Measurements from ENCODE around the gene CDK5R2. TPM values are rescaled to one million over a fixed set of nuclear protein-coding genes. Genes with fewer than 3 reads are reported as not detected.

The CDK5R2 gene
- total RNA-seq, 2 experiments from 2014 or later, result not detected

DNA sequence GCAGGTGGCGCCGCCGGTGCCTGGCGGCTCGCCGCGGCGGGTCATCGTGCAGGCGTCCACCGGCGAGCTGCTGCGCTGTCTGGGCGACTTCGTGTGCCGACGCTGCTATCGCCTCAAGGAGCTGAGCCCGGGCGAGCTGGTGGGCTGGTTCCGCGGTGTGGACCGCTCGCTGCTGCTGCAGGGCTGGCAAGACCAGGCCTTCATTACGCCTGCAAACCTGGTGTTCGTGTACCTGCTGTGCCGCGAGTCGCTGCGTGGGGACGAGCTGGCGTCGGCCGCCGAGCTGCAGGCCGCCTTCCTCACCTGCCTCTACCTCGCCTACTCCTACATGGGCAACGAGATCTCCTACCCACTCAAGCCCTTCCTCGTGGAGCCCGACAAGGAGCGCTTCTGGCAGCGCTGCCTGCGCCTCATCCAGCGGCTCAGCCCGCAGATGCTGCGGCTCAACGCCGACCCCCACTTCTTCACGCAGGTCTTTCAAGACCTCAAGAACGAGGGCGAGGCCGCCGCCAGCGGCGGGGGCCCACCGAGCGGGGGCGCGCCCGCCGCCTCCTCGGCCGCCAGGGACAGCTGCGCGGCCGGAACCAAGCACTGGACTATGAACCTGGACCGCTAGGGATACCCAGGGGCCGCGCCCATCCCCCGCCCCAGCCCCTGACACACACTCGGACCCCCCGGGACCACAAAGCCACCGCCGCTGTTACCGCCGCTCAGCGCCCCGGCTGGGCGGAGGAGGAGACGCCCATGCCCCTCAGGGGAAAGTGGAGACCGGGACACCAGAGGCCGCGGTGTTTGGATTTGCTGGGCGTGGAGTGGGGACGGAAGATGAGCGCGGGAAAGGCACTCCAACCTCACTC is 1.1 kb downstream of the CDK5R2 start:
- CTCF ChIA-PET, result interaction anchor here (2.1 kb wide), 1 partner anchor 62 kb away, joined by 6 read pairs; no protein-coding TSS in a partner anchor
- POLR2A ChIA-PET, result no interaction called here

DNA sequence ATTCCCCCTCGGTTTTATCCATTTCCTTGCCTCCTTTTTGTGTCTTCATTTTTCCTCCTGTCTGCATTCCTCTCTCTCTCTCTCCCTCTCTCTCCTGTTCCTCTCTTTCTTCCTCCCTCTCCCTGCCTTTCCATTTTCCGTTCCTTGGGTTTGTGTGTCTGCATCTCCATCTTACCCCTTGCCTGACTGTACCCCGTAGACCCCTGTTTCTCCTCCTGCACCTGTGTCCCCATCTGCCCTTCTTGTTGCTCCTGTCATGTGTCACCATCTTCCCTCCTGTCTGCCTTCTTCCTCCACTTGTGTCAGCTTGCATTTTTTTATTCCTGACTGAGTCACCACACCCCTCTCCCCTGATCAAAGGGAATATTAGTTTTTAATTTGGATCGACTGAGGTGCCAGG is 1.8 kb downstream of the CDK5R2 start:
- ChIA-PET CTCF (interaction anchor here (0.8 kb wide), 1 partner anchor 85 kb away, joined by 4 read pairs; no protein-coding TSS in a partner anchor), POLR2A (no interaction called here)

DNA sequence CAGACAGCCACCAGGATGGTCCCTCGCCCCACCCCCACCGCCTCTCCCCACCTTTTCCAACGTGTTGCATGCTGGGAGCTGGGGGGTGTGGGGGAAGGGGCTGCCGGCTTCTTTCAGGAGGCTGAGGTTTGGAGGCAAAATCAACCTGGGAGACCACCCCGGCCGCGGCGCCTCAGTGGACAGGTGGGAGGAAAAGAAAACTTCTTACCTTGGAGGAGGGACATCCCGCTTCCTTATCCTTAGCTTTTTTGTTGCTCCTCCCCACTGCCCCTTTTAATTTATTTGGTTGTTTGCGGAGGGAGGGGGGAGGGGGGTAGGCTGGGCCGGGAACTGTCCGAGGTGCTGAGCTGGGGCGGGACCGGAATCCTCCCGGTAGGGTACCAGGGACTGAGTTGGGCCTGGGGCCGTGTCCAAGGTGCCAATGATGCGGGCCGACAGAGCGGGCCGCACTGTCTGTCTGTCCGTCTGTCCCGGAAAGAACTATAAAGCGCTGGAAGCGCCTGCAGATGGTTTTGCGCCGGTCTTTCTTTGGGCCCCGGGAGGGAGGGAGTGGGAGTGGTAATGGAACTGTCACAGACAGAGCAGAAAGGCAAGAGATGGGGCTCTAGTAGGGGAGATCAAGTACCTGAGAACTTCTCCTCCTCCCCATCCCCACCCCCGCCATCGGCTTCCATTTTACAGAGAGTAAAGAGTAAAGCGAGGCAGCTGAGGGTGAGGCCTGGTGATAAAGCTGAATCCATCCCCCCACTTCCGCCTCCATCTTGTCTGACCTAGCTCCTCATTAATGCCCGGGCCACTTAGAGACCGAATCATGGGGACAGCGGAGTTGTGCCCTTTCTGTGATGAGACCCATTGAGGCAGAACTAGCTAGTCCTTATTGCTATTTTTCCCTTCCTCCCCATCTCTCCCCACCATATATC is 2.4 kb downstream of the CDK5R2 start:
- ChIA-PET CTCF (interaction anchor here (0.6 to 0.8 kb wide), 2 partner anchors 86 to 103 kb away, joined by 3 to 4 read pairs; partner anchors contain the start of gene WNT6), POLR2A (no interaction called here)

DNA sequence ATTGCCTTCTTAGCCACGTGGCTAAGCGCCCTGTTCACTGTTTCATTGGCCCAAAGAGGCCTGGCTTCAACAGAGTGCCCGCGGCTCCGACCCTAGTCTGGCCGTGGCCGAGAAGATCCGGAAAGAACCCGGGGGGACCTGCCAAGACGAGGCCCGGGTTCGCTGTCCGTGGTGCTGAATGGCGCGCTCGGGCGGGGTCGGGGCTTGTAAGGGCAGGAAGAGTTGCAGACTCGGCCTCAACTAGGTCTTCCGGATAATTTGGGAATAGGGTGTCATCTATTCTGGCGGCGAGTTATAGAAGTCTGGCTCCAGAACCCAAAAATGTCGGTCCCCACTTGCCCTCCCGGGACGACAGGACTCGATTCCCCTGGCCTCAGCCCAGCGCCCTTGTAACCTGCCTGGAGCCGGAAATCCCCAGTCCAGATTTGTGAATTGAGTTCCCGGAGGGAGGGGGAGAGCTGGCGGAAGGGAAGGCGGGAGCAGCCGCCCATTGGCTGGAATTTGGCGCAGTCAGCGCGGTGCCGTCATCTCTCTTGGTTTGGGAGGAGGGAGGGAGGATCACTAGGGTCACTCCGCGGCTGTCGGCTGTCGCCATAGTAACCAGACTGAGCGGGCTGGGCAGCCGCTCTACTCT is 3.5 kb downstream of the CDK5R2 start:
- ChIA-PET CTCF (interaction anchor here (1.0 kb wide), 1 partner anchor 17 kb away, joined by 5 read pairs; no protein-coding TSS in a partner anchor), POLR2A (no interaction called here)

DNA sequence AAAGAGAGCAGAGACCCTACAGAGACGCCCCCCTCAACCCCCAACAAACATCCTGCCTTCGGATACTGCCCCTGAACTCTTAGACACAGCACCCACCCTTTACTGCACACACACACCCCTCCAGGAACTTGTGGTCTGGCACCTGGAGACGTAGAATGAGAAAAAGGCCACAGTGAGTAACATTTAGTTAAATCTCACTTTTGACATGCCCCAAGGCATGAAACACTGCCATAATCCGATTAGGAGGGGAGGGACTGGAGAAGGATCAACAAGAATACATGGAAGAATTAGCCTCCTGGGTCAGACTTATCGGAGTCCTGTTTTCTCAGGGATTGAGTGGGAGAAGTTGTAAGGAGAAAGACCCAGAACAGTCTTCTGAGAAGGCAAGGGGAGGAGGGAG is 4.1 kb downstream of the CDK5R2 start:
- ChIA-PET POLR2A (no interaction called here), CTCF (interaction anchor here (0.6 to 1.0 kb wide), 2 partner anchors 16 to 187 kb away, joined by 3 to 5 read pairs; no protein-coding TSS in a partner anchor)

DNA sequence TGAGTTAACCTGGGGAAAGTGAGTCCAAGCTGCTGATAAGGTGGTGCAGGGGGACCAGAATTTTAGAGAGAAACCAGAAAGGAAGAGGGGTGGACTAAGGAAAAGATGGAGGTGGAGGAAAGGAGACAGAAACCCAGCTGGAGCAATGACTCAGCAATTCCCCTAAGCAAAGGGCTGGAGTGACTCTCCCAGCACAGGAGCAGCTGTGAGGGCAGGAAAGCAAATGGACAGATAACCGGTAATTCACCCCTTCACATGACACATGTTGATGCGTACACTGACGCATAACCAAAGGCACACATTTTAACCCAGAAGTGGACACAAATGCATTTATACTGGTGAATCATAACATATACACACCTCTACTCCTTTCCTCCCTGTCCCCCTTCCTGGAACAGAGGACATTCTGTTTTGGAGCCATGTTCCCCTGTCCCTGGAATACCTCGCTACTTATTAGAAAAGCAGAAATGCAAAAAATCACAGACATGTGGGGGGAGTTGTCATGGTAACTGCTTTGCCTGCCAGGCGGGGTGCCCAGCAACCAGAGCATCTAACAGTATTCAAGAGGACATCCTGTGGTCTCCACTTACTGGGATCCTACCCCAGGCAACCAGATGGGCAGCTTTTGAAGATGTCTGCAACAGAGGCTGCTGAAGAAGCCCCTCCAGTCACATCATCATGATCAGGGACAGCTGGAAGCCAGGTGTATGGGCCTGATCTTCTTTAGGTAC is 4.7 kb downstream of the CDK5R2 start:
- ChIA-PET POLR2A (no interaction called here), CTCF (interaction anchor here (0.6 to 1.5 kb wide), 3 partner anchors 16 to 186 kb away, joined by 3 to 5 read pairs (median 4); no protein-coding TSS in a partner anchor)

DNA sequence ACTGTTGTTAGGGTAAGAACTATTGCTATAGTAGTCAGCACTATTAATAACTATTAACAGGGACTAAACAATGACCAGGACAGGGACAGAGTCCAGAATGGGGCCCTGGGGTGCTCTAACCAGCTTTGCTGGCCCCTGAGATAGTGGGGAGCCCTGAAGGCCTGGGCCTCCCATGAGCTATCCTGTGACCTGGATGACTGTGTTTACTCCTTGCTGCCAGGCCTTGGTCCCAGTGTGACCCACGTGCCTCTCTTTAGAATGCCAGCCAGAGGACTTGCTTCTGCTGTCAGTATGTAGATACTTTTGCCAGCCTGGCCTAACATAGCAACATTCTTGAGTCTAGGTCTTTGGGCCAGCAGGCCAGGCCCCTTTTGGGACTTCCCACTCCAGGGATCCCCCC is 11.4 kb downstream of the CDK5R2 start:
- CTCF ChIA-PET, result interaction anchor here (0.6 to 1.6 kb wide), 3 partner anchors 9 to 703 kb away, joined by 3 to 4 read pairs (median 3); no protein-coding TSS in a partner anchor

DNA sequence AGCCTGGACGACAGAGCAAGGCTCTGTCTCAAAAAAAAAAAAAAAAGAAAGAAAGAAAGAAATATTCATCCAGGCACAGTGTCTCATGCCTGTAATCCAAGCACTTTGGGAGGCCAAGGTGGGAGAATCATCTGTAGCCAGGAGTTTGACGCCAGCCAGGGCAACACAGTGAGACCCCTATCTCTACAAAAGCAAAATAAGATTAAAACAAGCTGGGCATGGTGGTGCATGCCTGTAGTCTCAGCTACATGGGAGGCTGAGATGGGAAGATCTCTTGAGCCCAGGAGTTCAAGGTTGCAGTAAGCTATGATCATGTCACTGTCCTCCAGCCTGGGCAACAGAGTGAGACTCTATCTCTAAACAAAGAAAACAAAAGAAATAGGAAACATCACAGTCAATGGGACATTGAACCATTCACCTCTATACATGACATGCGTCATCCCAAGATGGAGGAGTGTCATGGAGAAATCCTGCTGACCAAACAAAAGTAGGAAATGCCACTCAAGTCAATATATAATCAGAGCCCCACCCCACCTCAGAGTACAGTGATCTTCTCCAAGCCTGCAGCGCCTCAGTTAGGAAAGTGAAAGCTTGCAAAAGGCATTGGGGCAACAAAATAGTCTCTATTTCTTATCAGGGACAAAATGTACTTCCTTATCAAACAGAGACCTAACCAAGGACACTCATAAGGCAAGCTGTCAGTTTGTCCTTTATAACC is 15.8 kb downstream of the CDK5R2 start:
- ChIA-PET CTCF (interaction anchor here (0.7 to 1.5 kb wide), 3 partner anchors 83 to 128 kb away, joined by 3 to 5 read pairs (median 4); no protein-coding TSS in a partner anchor), POLR2A (no interaction called here)

More for the DNA sequence above, 11.4 kb downstream of the CDK5R2 start:
- POLR2A ChIA-PET, result no interaction called here

DNA sequence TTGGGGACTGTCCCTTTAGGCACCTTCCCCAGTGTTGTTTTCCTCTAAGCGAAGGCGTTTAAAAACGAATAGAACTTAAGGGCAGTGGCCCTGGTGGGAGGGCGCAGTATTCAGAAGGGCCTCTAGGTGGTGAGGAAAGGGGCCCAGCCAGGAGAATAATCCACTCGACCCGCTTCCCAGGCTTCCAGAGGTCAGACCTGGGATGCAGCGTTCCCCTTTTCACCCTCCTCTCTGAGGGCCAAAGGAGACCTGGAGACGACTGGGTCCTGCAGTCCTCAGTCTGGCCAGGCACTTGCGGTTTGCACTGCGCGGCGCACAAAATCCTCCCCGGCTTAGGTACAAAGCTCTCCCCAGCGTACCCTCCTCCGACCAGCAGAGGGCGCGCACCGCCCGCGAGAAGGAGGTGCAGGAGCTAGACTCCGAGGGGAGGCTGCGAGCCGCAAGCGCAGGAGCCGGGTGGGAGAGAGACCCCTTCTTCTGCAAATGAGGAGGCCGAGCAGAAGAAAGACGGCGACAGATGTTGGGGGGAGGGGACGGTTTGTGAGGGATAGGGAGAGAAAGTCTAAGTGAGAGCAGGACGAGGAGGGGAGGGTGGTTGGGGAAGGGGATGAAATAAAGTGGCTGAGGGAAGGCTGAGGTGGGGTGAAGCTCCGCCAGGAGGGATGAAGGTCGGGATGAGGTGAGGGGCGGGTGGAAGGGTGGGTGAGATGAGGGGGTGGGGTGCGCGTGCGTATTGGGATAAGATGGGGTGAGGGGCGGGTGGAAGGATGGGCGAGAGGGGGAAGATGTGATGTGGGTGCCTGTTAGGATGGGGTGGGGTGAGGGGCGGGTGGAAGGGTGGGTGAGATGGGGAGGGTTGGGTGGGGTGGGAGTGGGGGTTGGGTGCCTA is 20.6 kb downstream of the CDK5R2 start:
- ChIA-PET POLR2A (no interaction called here), CTCF (interaction anchor here (0.6 to 5.7 kb wide), 44 partner anchors 8 to 624 kb away, joined by 3 to 76 read pairs (median 4); partner anchors contain the start of genes CATIP, CFAP65, CRYBA2 and TUBA4B)

DNA sequence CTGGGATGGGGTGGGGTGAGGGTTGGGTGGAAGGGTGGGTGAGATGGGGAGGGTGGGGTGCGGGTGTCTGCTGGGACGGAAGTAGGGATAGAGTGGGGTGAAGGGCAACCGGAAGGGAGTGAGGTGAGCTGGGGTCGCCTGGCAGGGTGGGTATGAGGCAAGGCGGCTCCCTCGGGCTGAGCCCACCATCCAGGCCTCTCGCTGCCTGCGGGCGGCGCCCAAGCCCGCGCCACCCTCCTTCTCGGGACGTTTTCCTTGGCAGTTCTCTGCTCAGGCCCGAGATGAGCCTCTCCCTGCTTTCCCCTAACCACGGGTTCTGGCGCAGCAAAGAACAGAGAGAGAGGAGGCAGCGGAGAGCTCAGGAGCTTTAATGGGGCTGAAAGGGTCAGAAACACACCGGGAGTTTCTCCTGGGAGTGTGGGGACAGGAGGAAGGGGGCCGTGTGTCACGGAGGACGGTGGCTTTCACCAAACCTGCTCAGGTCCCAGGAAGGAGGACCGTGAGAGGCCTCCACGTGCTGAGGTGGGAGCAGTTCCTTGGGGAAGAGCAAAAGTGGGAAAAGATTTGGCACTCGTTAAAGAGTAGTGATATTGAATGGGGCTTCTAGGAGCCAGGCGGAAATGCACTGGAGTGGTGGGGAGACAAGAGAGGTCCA is 21.4 kb downstream of the CDK5R2 start:
- POLR2A ChIA-PET, result interaction anchor here (0.5 kb wide), 1 partner anchor 85 kb away, joined by 3 read pairs; no protein-coding TSS in a partner anchor
- CTCF ChIA-PET, result interaction anchor here (0.5 to 5.7 kb wide), 41 partner anchors 8 to 625 kb away, joined by 3 to 76 read pairs (median 4); partner anchors contain the start of genes CATIP, CFAP65 and CRYBA2

DNA sequence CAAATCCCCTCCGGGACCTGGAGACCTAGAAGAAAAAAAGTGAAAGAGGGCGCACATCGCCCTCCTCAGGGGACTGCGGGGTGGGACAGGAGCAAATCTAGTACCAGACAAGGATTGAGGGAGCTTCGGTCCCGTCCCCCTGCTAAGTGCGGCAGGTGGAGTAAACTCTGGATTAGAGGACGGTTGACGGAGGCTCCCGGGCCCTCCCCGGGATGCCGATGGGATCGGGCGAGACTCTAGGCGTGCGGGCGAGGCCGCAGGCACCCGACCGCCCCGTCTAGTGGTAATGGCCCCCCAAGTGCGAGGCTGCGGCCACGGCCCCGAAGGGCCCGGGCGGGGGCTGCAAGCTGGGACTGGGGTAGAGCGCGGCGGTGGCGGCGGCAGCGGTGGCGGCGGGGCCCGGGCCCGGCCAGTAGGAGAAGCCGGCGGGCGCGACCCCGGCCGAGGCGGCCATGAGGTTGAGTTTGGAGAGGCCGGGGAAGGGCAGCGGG is 22.0 kb downstream of the CDK5R2 start:
- ChIA-PET POLR2A (interaction anchor here (0.5 kb wide), 1 partner anchor 86 kb away, joined by 3 read pairs; no protein-coding TSS in a partner anchor), CTCF (interaction anchor here (0.8 to 5.7 kb wide), 14 partner anchors 8 to 172 kb away, joined by 3 to 76 read pairs (median 4); partner anchors contain the start of gene CRYBA2)

DNA sequence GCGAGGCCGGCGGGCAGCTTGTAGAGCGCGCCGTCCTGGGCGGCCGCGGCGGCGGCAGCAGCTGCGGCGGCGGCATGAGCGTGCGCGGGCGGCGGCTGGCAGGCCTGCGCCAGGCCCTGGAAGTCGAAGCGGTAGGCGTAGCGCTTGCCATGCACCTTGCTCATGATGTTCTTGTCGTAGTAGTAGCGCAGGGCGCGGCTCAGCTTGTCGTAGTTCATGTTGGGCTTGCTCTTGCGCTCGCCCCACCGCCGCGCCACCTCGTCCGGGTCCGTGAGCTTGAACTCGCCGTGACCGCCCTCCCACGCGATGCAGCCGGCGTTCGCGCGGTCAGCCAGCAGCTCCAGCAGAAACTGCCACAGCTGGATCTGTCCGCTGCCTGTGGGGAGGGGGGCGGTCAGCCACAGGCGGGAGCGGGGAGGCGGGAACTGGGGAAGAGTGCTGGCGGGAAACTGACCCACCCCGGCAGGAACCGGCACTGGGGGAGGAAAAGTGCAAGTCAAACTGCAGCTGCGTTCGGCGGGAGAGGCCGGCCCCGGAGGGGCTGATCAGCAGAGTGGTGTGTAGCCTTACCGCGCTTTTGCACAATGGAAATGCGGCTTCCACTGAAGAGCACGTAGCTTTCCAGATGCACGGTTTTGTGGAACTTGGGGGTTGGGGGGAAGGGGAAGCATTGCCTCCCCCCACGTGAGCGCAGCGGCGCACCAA is 22.6 kb downstream of the CDK5R2 start:
- ChIA-PET POLR2A (no interaction called here), CTCF (interaction anchor here (0.8 to 5.7 kb wide), 13 partner anchors 8 to 171 kb away, joined by 3 to 76 read pairs (median 3); partner anchors contain the start of gene CRYBA2)

DNA sequence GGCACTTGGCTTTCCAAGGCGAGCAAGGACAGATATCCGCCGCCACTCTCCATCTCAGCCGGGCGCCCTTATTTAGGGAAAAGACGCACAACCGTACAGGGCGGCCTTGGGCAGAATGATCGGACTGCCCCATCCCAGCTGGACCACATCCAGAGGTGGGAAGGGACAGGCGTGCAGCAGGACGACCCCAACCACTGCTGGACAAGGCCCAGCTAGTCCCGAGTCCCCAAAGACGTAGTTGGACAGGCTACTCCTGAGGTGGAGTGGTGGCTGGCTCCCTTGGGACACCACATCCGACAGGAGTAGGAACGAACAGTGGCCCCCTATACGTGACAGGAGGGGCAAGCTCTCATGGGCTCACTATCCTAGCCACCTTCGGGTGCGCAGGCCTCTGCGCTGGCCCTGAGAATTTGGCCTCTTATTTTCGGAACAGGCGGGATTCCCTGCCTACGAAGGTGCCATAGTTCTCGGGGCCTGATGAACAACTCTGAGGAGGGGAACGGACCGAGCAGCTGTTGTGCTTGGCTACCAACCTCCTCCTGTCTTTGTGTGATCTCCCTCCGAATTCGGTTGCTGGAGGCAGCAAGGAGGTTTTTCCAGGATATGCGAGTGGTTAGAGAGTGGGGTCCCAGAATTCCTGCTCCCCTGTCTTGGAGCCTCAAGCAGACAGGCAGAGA is 23.3 kb downstream of the CDK5R2 start:
- POLR2A ChIA-PET, result no interaction called here
- CTCF ChIA-PET, result interaction anchor here (0.8 to 5.7 kb wide), 5 partner anchors 13 to 171 kb away, joined by 3 to 76 read pairs (median 5); partner anchors contain the start of gene CRYBA2

DNA sequence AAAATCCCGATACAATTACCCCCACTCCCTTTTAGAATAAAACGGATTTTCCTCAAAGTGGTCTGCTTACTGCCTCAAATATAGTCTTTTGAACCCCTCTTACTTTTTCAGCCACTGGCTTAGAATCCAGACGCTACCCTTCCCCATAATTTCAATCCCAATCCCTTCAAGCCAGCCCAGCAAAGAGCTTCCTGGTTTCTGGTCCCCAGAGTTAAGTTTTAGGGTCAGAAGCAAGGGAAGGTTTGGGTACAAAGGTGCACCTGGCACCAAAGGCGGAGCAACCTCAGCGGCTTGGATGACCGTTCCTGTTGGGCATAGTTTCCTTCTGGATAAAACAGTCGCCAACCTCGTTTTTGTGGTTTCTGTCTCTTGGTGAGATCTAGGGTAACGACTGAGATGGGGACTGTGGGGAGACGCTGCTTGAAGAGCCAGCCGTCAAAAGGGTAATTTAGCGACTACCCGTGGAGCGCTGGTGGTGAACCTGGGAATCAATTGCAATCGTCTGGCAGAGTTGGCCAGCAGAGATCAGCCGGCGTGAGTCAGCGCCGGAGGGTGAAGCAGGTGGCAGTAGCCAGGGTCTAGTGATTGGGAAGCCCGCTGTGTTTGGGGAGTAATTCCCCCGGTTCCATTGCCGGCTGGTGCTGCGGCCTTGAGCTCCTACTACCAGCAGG is 23.9 kb downstream of the CDK5R2 start:
- CTCF ChIA-PET, result interaction anchor here (5.7 kb wide), 1 partner anchor 13 kb away, joined by 76 read pairs; the partner anchor contains the start of gene CRYBA2
- POLR2A ChIA-PET, result no interaction called here
